A673 (cell line): ENCODE data around the gene CACNG8. TPM values are rescaled to one million over a fixed set of nuclear protein-coding genes. Genes with fewer than 3 reads are reported as not detected.

Experiments
- BruUV-seq: library from RNA; stranded (reverse); fragments of 400-500 nt; replicated peaks from 2 replicates; lab custom pipeline; 2021; lab: Mats Ljungman, UMichigan
- CTCF ChIA-PET: fragments of 300-600 bp; sonication (Branson Sonifier 250); formaldehyde crosslinking; loops from one replicate; lab custom pipeline; 2022; ENCODE audit warnings: antibody characterized with exemption; lab: Charles Lee
- POLR2A ChIA-PET: fragments of 300-600 bp; sonication (Branson Sonifier 250); formaldehyde crosslinking; loops from one replicate; lab custom pipeline; 2022; ENCODE audit warnings: antibody characterized with exemption; ENCODE audit not compliant: low non-redundant PET; lab: Charles Lee
- DNase-seq: peaks from one replicate; pipeline ENCODE4 v3.0.0-alpha.2; 2015; ENCODE audit warnings: low spot score
- H3K27ac ChIP-seq: fragments of 200-600 bp; sonication (generic); 2 replicates; pipeline ENCODE4 v1.5.1; 2016; ENCODE audit warnings: mixed run types, low read depth, mild to moderate bottlenecking, mixed read lengths, antibody characterized with exemption, low read length; ENCODE audit not compliant: poor library complexity, severe bottlenecking
- H3K27me3 ChIP-seq: fragments of 200-600 bp; sonication (generic); replicated peaks from 2 replicates; pipeline ENCODE4 v1.6.1; 2017; ENCODE audit warnings: mixed run types, low read depth, mild to moderate bottlenecking, mixed read lengths, antibody characterized with exemption, low read length; ENCODE audit not compliant: insufficient read depth, poor library complexity
- H3K36me3 ChIP-seq: fragments of 200-600 bp; sonication (generic); 2 replicates; pipeline ENCODE4 v1.6.1; 2016; ENCODE audit warnings: mixed run types, mild to moderate bottlenecking, mixed read lengths, antibody characterized with exemption, low read length; ENCODE audit not compliant: insufficient read depth, poor library complexity, severe bottlenecking
- H3K4me1 ChIP-seq: fragments of 200-600 bp; sonication (generic); 2 replicates; pipeline ENCODE4 v1.6.1; 2017; ENCODE audit warnings: mixed run types, mild to moderate bottlenecking, mixed read lengths, antibody characterized with exemption, low read length; ENCODE audit not compliant: insufficient read depth, poor library complexity, severe bottlenecking
- H3K4me3 ChIP-seq: fragments of 200-600 bp; sonication (generic); 2 replicates; pipeline ENCODE4 v1.5.1; 2016; ENCODE audit warnings: low read depth, mixed run types, mild to moderate bottlenecking, mixed read lengths, low read length; ENCODE audit not compliant: poor library complexity, severe bottlenecking
- H3K9me3 ChIP-seq: fragments of 200-600 bp; sonication (generic); 2 replicates; pipeline ENCODE4 v1.6.1; 2016; ENCODE audit warnings: mixed run types, low read depth, mild to moderate bottlenecking, mixed read lengths, antibody characterized with exemption, low read length; ENCODE audit not compliant: poor library complexity, severe bottlenecking
- EZH2 ChIP-seq: fragments of 200-600 bp; sonication (generic); IDR thresholded peaks from 2 replicates; pipeline ENCODE4 v1.6.1; 2017; ENCODE audit warnings: borderline replicate concordance, low read depth, mild to moderate bottlenecking, mixed read lengths, antibody characterized with exemption, low read length; ENCODE audit not compliant: poor library complexity, severe bottlenecking
- intact Hi-C: fragments of 100-400 bp; cut with micrococcal nuclease; formaldehyde crosslinking; loops from one replicate; pipeline ENCODE4 v1.10.0; 2022; ENCODE audit not compliant: unreplicated experiment
- total RNA-seq: library from RNA; stranded (reverse); gene quantifications from 2 replicates; pipeline ENCODE4 v1.2.3, GENCODE V29; 2021
- TF ChIP-seq, protein P1 (sequence below): fragments of 300-800, 200-600 bp; sonication (generic); conservative IDR thresholded peaks from 2 replicates; pipeline ENCODE4 v1.5.1; 2017; ENCODE audit warnings: low read depth, mild to moderate bottlenecking, antibody characterized with exemption, low read length, moderate library complexity, mixed read lengths

The CACNG8 gene
- total RNA-seq, 1 experiment from 2014 or later, result 1.3 TPM

DNA sequence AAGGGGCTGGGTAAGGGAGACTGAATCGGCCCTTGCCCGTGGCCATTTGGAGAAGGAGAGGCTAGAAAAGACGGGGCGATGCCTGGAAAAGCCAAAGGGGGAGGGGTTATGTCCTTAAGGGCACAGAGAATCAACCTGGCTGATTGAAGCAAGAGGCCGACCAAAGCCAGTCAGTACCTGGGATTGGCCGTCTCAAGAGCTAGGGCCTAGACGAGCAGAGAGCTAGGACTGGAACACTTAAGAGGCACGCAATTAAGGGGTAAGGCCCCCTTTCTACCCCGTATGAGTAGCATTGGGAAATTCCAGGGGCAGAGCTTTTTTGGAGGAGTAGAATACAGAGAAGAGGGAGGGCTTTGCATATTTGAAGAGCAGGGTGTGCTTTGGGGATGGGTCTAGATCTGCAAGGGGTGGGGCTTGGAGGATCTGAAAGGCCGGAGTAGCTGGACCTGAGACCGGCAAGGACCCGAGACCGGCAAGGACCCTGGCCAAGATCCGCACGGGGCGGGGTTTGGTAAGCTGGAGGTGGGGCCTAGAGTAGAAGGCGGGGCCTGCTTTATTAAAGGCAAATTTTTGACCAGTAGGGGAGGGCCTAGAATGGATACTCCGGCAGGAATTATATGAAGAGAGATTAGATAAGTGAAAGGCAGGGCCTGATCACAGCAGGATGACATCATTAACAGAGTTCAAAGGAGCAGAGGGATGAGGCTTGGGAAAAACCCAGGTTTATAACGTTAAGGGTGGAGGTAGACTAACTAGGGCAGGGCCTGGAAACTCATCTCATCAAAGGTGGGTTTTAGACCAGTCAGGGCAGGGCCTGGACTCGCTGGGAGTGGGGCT lies 18.0 kb downstream of the CACNG8 start:
- no peaks in the 10 kb centered on the region for H3K36me3 ChIP-seq
- ChIA-PET POLR2A (interaction anchor here (0.9 kb wide), 1 partner anchor 14 kb away, joined by 14 read pairs; no protein-coding TSS in a partner anchor), CTCF (interaction anchor here (1.5 kb wide), 1 partner anchor 43 kb away, joined by 7 read pairs; no protein-coding TSS in a partner anchor)
- no TSS peak for BruUV-seq
- no peaks in the 10 kb centered on the region for H3K27me3 ChIP-seq
- TF ChIP-seq EZH2, result no peak
- TF ChIP-seq, protein P1, sequence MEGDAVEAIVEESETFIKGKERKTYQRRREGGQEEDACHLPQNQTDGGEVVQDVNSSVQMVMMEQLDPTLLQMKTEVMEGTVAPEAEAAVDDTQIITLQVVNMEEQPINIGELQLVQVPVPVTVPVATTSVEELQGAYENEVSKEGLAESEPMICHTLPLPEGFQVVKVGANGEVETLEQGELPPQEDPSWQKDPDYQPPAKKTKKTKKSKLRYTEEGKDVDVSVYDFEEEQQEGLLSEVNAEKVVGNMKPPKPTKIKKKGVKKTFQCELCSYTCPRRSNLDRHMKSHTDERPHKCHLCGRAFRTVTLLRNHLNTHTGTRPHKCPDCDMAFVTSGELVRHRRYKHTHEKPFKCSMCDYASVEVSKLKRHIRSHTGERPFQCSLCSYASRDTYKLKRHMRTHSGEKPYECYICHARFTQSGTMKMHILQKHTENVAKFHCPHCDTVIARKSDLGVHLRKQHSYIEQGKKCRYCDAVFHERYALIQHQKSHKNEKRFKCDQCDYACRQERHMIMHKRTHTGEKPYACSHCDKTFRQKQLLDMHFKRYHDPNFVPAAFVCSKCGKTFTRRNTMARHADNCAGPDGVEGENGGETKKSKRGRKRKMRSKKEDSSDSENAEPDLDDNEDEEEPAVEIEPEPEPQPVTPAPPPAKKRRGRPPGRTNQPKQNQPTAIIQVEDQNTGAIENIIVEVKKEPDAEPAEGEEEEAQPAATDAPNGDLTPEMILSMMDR, result no peak
- H3K4me1 ChIP-seq, result peaks cover 23% of the 10 kb centered on the region
- intact Hi-C loops, result no loop called here
- H3K4me3 ChIP-seq, result peak overlapping the region; percentile 57
- peak overlapping the region; percentile 81 for H3K27ac ChIP-seq
- peak; percentile 76 for DNase-seq
- H3K9me3 ChIP-seq, result no peaks in the 10 kb centered on the region

- TF ChIP-seq EZH2, result no peak
- TF ChIP-seq, protein P1, result no peak
- no TSS peak for BruUV-seq
- POLR2A ChIA-PET, result no interaction called here
- no peaks in the 10 kb centered on the region for H3K36me3 ChIP-seq
- peak overlapping the region; percentile 57 for H3K4me3 ChIP-seq
- intact Hi-C loops, result no loop called here
- H3K9me3 ChIP-seq, result no peaks in the 10 kb centered on the region
- CTCF ChIA-PET, result no interaction called here
- no peak for DNase-seq
- H3K27me3 ChIP-seq, result no peaks in the 10 kb centered on the region
- peak overlapping the region; percentile 26 for H3K27ac ChIP-seq
- H3K4me1 ChIP-seq, result peaks cover 23% of the 10 kb centered on the region
These were observed 18.7 kb downstream of the CACNG8 start for GRCh38 chr19:53981376-53981951.

GRCh38 chr19:53982001-53982451 lies 19.3 kb downstream of the CACNG8 start:
- ChIA-PET CTCF (no interaction called here), POLR2A (no interaction called here)
- H3K4me3 ChIP-seq, result peak overlapping the region; percentile 32
- TF ChIP-seq, protein P1, result no peak
- TF ChIP-seq EZH2, result no peak
- BruUV-seq, result no TSS peak
- H3K4me1 ChIP-seq, result peaks cover 23% of the 10 kb centered on the region
- H3K27me3 ChIP-seq, result no peaks in the 10 kb centered on the region
- intact Hi-C loops, result no loop called here
- no peaks in the 10 kb centered on the region for H3K9me3 ChIP-seq
- H3K36me3 ChIP-seq, result no peaks in the 10 kb centered on the region
- no peak for DNase-seq
- H3K27ac ChIP-seq, result no peak overlapping the region
